GM19035 (cell line): ENCODE data around the gene C7orf25.

Experiments
- ATAC-seq: cut with Tn5 transposase; IDR thresholded peaks from one replicate; pipeline ENCODE4 v1.9.1; 2021; ENCODE audit not compliant: unreplicated experiment

Gene C7orf25

DNA sequence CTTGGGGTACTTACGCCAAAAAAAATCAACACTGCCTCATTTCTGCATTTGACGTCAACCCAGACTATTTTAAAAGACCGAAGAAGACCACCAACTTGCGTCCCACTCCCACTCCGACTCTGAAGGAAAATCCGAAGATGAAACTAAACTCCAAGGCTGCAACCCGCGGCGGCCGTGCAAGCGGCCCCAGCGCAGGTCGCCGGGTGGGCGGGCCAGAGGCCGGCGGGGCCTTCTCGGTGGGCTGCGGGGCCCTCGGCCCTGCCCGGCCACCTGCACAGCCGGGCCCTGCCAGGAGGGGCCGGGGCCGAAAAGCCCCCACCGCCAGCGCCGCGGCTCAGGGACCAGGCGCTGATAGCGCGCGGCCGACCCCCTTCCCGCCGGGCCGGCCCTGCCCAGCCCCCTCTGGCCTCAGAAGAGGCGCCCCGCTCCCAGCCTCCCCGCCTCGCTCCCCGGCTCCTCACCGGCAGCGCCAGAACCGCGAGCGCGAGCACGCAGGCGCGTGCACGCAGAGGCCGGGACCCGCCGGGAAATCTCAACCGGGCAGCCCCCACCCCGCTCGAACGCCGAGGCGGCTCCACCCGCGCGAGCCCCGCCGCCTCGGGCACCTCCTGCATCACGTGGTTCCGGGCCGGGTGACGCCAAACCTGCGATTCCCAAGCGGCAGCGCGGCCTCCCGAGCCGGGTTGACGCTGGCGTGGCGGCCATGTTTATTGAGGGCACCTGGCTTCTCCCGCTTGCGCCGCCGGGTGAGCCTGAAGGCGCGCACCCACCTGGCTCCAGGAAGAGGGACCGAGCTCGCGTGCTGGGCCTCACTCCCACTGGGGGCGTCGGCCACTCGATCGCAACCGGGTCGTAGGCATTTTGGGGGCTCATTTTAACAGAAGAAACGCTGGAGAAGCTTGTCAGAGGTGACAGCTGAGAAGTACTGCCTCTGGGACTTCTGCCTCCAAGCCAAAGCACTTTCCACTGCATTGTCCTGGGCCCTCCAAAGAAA, at the start of gene C7orf25:
TSS of gene C7orf25 (minus strand) at position 617 of the 994 bp plus-strand sequence. CDS start 1,170 bp downstream, outside the sequence.
- ATAC-seq = peak; percentile 94

DNA sequence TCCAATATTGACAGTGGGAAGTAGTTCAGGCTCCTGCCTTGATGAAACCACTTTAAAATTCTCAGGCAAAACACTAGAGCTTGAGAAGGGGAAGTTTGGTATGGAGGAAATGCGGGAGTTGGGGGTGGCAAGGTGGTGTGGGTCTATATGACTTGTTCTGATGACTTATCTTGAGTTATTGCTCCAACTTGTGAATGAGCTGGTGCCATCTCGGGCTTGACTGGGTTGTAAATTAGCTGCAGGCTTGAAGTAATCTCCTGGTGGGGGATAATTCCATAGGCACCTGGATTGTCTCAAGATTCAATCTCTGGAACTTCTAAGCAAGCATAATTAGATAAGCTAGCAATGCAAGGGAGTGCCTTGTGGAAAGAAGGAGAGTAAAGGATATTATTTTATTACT, 49.3 kb upstream of the C7orf25 start:
- ATAC-seq = no peak

DNA sequence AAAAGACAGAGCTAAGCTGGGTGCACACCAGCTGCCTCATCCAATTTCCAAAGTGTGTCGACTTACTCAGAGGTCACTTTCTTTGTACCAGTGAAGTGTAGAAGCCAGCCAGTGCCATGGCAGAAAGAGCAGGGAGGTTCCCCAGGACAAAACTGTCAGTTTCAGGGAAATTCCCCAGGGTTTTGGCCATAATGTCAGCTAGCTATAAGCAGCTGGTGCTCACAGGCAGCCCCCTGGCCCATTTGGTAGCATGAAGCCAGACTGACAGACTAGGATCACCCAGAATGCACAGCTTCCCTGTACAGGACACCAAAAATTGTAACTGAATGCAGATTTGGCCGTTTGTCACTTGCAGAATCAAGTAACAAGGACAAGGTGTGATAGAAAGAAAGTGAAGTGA, 48.9 kb upstream of the C7orf25 start:
- no peak for ATAC-seq

DNA sequence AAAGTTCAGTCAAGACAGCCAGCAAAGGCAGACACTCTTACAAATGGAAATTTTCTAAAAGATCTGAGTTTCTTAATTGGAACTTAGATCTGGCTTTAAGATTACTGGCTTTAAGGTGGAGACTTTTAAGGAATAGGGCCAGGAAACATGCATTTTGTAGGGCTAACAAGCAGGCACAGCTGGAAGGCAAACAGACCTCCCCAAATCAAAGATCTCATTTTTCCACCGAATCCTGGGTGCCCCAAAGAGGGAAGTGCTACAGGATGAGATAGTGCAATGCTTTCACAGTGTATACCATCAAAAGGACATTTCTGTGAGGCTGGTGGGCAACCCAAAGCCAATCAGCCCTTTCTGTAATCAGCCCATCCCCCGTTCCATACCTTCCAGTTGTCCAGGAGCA, 47.7 kb upstream of the C7orf25 start:
- no peak for ATAC-seq

DNA sequence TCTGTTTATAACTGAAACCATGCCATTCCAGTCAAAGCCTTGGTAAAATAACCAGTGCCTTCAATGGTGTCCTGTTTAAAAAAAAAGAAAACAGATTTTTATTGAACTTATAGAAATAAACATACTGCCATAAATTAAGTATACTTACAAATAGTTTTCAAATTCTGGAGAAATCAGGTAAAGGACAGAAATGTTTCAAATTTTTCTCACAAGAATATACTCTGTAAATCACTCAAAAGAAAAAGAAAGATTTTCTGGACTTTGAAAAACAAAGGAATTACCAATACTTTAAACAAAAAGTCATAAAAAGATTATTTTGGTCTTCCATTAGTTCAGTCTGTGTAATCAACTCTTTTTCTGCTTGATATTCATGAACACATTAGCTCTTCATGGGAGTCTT, 44.2 kb upstream of the C7orf25 start:
- no peak for ATAC-seq

DNA sequence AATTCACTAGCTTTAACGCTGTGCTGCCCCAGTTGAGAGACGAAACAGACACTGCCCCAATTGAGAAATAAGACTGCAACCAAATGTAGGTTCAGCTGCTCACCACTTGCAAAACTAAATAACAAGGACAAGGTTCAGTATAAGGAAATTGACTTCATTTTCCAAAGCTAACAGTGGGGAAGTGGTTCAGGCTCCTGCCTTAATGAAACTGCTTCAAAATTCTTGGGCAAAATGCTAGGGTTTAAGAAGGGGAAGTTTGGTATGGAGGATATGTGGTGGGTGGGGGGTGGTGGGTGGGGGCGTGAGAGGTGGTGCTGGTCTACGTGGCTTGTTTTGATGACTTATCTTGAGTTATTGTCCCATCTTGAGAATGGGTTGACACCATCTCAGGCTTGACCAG, 42.1 kb upstream of the C7orf25 start:
- ATAC-seq = no peak

DNA sequence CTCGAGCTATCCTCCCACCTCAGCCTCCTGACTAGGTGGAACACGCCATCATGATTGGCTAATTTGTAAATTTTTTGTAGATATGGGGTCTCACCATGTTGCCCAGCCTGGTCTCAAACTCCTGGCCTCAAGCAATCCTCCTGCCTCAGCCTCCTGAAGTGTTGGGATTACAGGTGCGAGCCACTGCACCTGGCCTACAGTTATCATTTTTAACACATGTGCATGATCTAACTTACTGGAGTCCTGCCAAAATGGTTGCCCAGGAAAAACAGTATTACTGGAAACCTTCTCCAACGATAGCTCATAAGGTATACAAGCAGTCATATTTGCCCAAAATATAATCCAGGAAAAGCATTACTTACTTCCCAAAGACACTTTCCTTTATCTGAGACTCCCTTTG, 40.5 kb upstream of the C7orf25 start:
- ATAC-seq = no peak

DNA sequence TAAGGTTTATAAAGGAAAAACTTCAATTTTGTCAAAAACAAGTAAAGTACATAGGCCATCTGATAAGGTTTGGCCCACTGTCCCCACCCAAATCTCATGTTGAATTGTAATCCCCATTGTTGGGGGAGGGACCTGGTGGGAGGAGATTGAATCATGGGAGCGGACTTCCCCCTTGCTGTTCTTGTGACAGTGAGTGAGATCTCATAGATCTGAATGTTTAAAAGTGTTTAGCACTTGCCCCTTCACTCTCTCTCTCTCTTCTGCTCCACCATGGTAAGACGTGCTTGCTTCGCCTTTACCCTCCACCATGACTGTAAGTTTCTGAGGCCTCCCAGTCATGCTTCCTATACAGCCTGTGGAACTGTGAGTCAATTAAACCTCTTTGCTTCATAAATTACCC, 38.5 kb upstream of the C7orf25 start:
- ATAC-seq = no peak

DNA sequence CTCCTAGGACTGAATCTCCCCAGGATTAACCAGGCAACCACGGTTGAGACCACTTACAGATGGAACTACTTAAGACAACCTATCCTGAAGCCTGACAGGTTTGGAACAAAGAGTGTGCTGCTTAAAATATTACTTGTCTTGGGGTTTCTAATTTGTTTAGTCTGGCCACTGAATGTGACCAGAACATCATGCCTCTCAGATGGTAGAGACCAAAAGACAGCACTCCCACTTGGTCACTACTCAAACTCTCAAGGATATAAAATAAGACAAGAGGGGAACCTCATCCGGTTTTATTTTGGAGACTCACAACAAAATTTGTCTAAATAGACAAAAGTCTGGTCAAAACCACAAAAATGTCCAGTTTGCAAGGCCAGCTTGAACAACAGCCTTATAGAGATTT, 35.7 kb upstream of the C7orf25 start:
- no peak for ATAC-seq

DNA sequence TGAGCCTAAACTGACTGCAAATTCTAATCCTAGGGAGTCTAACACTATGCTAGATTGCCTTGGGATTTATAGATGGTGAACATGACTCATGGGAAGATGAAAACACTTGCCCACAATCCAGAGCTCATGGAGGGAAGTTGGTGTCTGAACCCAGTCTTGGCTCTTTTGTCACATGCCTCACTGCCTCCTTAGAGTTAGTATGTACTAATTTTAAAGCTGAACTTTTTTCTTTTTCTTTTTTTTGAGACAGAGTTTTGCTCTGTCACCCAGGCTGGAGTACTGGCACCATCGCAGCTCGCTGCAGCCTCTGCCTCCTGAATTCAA, 34.7 kb upstream of the C7orf25 start:
- no peak for ATAC-seq

DNA sequence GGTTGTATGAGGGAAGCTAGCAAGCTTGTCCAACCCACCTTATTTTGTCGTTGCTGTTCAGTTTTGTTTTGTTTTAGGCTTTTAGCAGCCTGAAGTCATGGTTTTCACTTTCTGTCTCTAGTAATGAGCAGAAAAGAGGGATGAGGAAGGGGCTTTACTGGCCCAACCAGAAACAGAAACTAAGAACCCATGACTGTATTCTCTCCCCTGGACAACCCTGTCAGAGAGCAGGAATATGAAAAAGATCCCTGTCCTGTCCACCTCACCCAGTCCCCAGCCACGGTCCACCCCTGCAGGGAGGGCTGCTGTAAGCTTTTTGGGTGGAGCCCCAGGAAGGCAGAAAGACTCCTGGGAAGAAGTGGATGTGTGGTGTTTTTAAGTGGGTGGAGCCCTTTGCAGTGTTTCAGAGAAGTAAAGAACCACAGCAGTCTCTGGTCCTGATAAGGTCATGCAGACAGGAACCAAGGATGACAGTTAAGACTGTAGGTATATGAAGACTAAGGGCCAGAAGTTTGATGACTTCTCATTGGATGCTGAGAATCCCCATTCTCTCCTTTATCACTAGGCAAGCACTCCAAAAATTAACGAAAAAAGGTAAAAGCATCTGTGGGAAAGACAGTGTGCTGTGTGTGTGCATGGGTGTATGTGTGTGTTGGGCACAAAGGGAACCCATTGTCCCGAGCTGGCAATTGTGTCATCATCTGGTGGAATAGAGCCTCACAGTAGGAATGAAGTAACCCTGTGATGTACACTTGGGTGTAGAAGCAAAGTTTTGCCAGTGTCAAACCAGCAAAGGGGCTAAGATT, 34.2 kb upstream of the C7orf25 start:
- ATAC-seq = peak; percentile 64

DNA sequence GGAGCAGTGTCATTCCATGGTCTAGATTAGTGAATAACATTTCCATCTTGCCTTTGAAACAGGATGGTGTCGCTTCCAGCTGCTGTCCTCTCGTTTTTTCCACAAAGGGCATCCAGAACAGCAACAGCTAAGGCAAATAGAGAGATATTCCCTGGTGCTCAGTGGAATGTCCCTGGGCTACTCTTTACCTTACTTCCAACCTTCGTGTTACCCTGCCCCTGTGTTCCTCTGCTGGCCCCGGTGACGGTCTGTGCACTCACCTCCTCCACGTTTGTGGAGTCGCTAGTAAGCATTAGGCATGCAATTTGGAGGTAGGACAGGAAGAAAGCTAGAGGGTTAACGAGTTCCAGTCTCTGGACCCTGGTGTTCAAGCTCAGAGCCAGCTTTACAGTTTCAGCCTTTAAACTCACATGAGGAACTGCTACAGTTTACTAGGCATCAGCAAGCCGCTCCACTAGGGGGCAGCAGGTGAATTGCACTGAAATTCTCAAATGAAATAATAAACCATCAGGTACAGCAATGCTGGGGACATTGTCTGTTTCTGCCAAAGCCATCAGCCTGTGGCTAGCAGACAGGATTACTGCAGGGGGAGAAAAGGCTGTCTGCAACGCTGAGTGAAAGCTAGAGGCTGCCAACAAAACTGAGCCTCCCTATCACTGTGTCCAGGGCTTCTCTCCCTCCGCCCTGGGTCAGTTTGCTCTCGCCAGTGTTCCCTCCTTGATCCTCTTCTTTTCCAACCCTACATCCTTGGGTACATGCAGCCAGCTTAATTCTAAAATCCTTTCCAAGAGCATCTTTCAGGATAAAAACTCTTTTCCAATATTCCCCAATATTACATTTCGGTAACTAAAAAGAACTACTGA, 29.3 kb upstream of the C7orf25 start:
- no peak for ATAC-seq

DNA sequence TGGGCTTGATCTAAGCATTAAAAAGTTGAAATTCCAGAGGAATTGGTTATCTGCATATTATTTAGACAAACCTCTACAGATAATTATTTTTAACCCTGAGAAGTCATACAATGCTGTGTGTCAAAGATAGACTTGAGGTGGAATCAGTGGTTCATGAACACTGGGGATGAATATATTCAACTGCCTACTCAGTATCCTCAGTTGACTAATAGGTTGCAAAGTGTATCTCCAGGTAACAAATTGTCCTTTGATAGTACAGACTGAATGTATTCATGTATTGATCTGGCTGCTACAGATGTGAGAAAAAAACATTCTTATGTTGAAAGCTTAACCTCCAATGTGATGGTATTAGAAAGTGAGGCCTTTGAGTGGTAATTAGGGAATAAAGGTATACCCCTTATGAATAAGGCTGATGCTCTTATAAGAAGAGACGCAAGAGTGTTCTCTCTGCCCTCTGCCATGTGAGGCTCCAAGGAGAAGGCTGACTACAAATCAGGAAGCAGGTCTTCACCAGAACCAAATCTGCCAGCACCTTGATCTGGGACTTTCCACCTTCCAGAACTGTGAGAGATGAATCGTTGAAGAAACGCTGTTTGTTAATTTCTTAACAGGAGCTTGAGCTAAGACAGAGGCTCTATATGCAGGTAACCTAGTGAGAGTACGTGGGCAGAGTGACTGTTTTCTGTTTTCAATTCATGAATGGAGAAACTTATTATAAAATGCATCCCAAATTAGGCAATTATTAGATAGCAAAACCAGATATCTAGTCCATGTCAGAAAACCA, 27.8 kb upstream of the C7orf25 start:
- no peak for ATAC-seq

DNA sequence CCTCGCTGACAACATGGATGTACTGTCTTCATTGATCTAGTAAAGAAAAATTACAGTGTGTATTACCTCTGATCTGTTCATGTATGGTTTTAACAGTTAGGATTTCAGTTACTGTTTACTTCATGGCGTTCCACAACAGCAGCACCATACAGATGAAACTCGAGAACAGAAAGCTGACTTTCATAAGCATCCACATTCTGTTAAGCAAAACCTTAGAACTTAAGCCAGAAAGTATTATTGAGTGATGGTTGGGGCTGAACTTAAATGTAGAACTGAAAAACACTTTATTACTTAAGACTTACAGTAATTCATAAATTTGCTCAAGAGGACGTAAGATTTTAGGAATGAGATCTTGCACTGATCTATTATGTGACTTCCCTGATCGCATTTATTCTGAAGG, 24.0 kb upstream of the C7orf25 start:
- no peak for ATAC-seq

DNA sequence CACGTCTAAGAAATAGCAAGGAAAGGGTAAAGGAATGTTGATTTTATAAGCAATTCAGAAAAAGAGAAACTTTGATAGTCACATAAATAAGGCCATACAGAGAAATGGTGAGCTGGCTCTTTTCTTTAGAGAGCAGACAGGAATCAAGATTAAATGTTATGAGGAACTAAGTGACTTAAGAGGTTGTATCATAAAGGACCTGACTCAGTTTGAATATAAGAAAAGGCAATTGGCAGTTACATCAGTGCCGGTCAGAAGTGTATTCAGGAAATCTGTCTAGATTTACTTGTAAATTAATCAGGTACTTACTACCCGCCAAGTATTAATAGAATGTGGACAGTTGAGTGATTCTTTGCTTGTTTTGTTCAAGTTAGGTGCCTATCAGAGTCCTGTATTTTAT, 22.4 kb upstream of the C7orf25 start:
- no peak for ATAC-seq

DNA sequence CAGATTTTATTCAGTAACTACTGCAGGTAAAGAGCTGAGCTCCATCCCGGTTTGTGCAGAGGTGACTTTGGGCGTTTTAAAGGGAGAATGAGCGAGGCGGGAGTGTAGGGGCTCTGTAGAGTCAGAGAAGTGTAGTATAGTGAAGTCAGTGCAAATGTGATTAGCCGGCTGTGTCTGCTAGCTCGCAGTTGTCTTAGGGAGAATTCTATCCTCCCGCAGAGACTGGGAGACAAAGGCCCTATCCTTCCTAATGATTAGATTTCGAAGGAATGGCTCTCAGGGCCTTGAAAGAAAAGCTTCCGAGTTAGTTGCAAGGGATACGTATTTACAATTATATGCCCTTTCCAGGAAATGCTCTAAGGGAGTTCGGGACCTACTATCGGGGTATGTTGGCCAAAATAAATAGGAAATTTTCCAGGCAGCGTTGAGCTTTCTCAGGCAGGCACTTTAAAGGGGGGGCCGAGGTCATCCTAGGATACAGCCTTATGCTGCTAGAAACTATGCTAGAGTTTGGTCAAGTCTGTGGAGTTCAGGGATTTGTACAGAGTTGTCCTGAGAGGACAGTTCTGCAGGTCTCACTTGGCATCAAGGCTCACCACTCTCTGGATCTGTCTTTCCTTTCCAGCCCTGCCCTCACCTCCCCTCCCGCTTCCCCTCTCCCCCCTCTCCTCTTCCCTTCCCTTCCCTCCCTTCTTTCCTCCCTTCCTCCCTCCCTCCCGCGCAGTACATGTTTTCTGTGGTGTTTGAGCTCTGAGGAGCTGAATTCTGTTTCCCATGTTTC, 21.1 kb upstream of the C7orf25 start:
- no peak for ATAC-seq

DNA sequence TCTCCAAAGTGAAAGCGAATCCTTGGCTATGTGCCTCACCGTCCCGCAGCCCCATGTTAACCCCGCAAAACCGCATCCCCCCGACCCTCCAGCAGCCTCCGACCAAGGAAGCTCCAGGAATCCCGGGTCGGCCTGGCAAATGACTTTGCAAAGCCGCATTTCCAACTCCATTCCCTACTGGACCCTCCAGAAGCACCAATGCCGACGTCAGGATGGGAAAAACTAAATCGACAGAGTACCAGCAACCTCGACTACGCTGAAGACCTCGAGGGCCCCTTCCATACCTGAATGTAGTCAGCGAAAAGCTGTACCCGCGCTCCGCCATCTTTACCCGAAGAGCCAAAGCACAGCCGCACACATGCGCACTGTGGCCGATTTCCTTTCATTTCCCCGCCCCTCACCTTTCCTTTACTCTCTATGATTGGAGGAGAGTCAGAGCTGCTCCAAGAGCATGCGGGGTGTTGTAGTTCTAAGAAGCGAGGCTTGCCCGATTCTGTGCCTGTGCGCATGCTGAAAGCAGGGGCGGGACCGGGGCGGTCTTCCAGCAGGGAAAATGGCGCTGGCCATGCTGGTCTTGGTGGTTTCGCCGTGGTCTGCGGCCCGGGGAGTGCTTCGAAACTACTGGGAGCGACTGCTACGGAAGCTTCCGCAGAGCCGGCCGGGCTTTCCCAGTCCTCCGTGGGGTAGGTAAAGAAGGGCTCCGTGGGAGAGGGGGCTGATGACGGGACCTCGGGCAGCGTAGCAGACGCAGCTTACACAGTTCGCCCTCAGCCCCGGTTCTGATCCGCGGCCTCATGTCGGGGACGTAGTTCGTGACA, 20.2 kb upstream of the C7orf25 start, which contains the start of the genes MRPL32 and PSMA2:
TSS of gene MRPL32 (plus strand) at position 543 of the 818 bp plus-strand sequence. CDS start at position 554, 11 bp downstream.
TSS of gene PSMA2 (minus strand) at position 341 of the 818 bp plus-strand sequence. CDS start at position 325, 16 bp downstream.
- peak; percentile 100 for ATAC-seq

DNA sequence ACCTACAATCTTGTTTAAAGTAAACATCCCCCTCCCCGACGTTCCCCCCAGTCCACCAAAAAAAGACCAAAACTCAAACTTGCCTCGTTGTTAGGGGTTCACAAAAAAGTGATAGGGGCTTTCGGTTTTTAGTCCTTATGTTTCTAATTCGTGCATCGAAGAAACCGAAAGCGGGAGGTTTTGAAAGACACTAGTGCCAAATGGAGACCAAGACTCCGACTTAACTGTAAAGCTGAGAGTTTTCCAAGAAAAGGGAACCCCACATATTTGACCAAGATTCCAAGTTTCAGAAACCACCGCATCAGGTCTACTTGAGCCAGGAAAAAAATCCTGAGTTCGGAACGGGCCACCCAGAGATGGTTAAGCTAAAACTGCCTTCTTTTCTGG, 19.6 kb upstream of the C7orf25 start:
- no peak for ATAC-seq
